DND-41 (cell line): ENCODE data around the gene SLC2A2.

Experiments
- EZH2 ChIP-seq: IDR thresholded peaks from 3 replicates; pipeline ENCODE4 v1.6.1; 2012; ENCODE audit warnings: borderline replicate concordance, low read depth, mild to moderate bottlenecking, moderate library complexity, low read length, inconsistent platforms; ENCODE audit not compliant: severe bottlenecking
- TF ChIP-seq, protein P1 (sequence below): IDR thresholded peaks from 2 replicates; pipeline ENCODE4 v1.5.1; 2012; ENCODE audit warnings: borderline replicate concordance, low read length, moderate library complexity, mild to moderate bottlenecking; ENCODE audit not compliant: poor library complexity, severe bottlenecking; ENCODE audit errors: extremely low read depth

GRCh38 chr3:170967126-170967525 is 59.4 kb downstream of the SLC2A2 start:
- TF ChIP-seq, protein P1, sequence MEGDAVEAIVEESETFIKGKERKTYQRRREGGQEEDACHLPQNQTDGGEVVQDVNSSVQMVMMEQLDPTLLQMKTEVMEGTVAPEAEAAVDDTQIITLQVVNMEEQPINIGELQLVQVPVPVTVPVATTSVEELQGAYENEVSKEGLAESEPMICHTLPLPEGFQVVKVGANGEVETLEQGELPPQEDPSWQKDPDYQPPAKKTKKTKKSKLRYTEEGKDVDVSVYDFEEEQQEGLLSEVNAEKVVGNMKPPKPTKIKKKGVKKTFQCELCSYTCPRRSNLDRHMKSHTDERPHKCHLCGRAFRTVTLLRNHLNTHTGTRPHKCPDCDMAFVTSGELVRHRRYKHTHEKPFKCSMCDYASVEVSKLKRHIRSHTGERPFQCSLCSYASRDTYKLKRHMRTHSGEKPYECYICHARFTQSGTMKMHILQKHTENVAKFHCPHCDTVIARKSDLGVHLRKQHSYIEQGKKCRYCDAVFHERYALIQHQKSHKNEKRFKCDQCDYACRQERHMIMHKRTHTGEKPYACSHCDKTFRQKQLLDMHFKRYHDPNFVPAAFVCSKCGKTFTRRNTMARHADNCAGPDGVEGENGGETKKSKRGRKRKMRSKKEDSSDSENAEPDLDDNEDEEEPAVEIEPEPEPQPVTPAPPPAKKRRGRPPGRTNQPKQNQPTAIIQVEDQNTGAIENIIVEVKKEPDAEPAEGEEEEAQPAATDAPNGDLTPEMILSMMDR, result no peak
- TF ChIP-seq EZH2, result no peak
